NCI-H82 treated with DMSO at 0.1 percent for 48 hours (cell line): Measurements from ENCODE around the gene PTH2.
A peak's percentile ranks its signal among the peaks of the same experiment; 100 is the strongest.

ENCODE experiments used
- DNase-seq: peaks from one replicate; lab custom pipeline; 2025; ENCODE audit not compliant: unreplicated experiment; lab: John Stamatoyannopoulos, UW

Gene PTH2

GRCh38 chr19:49432141-49433073 lies 9.2 kb upstream of the PTH2 start:
- no peak for DNase-seq

GRCh38 chr19:49431330-49431749 lies 8.1 kb upstream of the PTH2 start:
- no peak for DNase-seq

- no peak for DNase-seq
Observed at GRCh38 chr19:49430678-49431329, 7.6 kb upstream of the PTH2 start.

GRCh38 chr19:49430172-49430677 lies 7.0 kb upstream of the PTH2 start:
- no peak for DNase-seq

- DNase-seq, result no peak
Observed at GRCh38 chr19:49428547-49429451, 5.6 kb upstream of the PTH2 start.

- DNase-seq, result no peak
Observed at GRCh38 chr19:49427855-49428546, 4.8 kb upstream of the PTH2 start.

GRCh38 chr19:49427339-49427738 lies 4.1 kb upstream of the PTH2 start:
- no peak for DNase-seq

- DNase-seq, result peak; percentile 42
Observed at GRCh38 chr19:49425922-49426592, 2.8 kb upstream of the PTH2 start.

- no peak for DNase-seq
Observed at GRCh38 chr19:49425178-49425577, 1.9 kb upstream of the PTH2 start, which contains the start of gene GFY. Gene GFY (plus strand): TSS chr19:49425388. CDS start chr19:49426431, 1,043 bp downstream.

- no peak for DNase-seq
Observed at GRCh38 chr19:49423985-49424303, 703 bp upstream of the PTH2 start.

- peak; percentile 53 for DNase-seq
Observed at GRCh38 chr19:49422407-49423070, 702 bp downstream of the PTH2 start.

GRCh38 chr19:49421878-49422202 lies 1.4 kb downstream of the PTH2 start:
- no peak for DNase-seq

GRCh38 chr19:49421039-49421877 lies 2.0 kb downstream of the PTH2 start:
- DNase-seq, result peak; percentile 68

- DNase-seq, result no peak
Observed at GRCh38 chr19:49420227-49420626, 3.0 kb downstream of the PTH2 start.

GRCh38 chr19:49419173-49419572 lies 4.1 kb downstream of the PTH2 start:
- DNase-seq, result no peak

GRCh38 chr19:49418511-49418910 lies 4.7 kb downstream of the PTH2 start:
- DNase-seq, result peak; percentile 11

GRCh38 chr19:49417088-49417487 lies 6.2 kb downstream of the PTH2 start:
- no peak for DNase-seq

GRCh38 chr19:49415810-49416200 lies 7.4 kb downstream of the PTH2 start:
- no peak for DNase-seq
